Brain microvascular endothelial cell (primary cell): ENCODE results near the gene CPNE4.
"Not testable (repeated sequence)": the region's sequence is repeated elsewhere in the genome, so short reads cannot be mapped to it uniquely, and the experiment has no call there.

Experiments
- DNase-seq: peaks from one replicate; pipeline ENCODE4 v3.0.0-alpha.2; 2020
- H3K27ac ChIP-seq: fragments of 250-450 bp; sonication (Bioruptor Pico); 2 replicates; pipeline ENCODE4 v1.5.1; 2020; ENCODE audit warnings: mild to moderate bottlenecking, moderate library complexity
- H3K27me3 ChIP-seq: fragments of 250-450 bp; sonication (Bioruptor Pico); replicated peaks from 2 replicates; pipeline ENCODE4 v1.5.1; 2020; ENCODE audit warnings: mild to moderate bottlenecking
- H3K36me3 ChIP-seq: fragments of 250-450 bp; sonication (Bioruptor Pico); replicated peaks from 2 replicates; pipeline ENCODE4 v1.5.1; 2020; ENCODE audit warnings: mild to moderate bottlenecking
- H3K4me3 ChIP-seq: 2 replicates; pipeline ENCODE4 v1.5.1; 2011; ENCODE audit warnings: low read depth, mild to moderate bottlenecking, control low read depth, low read length, moderate library complexity
- in situ Hi-C: cut with HindIII; loops from 2 replicates; pipeline ENCODE4 v1.10.0; 2017; ENCODE audit warnings: low sequenced_read_pairs, low pct_ligation_motif_present
- TF ChIP-seq, protein P1 (sequence below): IDR thresholded peaks from 2 replicates; pipeline ENCODE4 v1.5.1; 2011; ENCODE audit warnings: low read depth, mild to moderate bottlenecking, moderate library complexity, low read length, control low read depth, inconsistent platforms; ENCODE audit errors: missing control alignments

Gene CPNE4

GRCh38 chr3:132071043-132071442 lies 36.2 kb upstream of the CPNE4 start:
- H3K36me3 ChIP-seq, result no peaks in the 10 kb centered on the region
- H3K27ac ChIP-seq, result no peak overlapping the region
- H3K4me3 ChIP-seq, result no peak overlapping the region
- TF ChIP-seq, protein P1, sequence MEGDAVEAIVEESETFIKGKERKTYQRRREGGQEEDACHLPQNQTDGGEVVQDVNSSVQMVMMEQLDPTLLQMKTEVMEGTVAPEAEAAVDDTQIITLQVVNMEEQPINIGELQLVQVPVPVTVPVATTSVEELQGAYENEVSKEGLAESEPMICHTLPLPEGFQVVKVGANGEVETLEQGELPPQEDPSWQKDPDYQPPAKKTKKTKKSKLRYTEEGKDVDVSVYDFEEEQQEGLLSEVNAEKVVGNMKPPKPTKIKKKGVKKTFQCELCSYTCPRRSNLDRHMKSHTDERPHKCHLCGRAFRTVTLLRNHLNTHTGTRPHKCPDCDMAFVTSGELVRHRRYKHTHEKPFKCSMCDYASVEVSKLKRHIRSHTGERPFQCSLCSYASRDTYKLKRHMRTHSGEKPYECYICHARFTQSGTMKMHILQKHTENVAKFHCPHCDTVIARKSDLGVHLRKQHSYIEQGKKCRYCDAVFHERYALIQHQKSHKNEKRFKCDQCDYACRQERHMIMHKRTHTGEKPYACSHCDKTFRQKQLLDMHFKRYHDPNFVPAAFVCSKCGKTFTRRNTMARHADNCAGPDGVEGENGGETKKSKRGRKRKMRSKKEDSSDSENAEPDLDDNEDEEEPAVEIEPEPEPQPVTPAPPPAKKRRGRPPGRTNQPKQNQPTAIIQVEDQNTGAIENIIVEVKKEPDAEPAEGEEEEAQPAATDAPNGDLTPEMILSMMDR, result no peak
- DNase-seq, result no peak
- in situ Hi-C loops, result no loop called here
- H3K27me3 ChIP-seq, result no peaks in the 10 kb centered on the region

DNA sequence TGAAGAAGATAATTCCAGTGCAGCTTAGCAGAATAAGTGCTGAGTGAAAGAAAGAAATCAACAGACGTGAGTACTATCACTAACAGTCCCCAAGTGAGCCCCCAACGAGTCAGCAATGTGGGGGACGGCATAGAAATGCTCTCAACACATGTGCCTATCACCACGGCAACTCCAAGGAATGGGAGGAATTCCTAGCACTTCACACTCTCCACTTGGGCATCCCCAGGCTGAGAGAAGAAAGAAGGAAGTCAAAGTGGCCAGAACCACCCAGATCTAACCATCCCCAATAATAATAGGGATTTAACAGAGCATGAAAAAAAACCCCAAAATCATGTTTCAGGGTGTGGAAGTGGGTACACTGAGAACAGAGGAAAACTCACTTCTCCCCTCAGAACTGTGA lies 29.3 kb upstream of the CPNE4 start:
- Histone ChIP-seq H3K36me3 (no peaks in the 10 kb centered on the region), H3K27me3 (no peaks in the 10 kb centered on the region), H3K4me3 (no peak overlapping the region), H3K27ac (no peak overlapping the region)
- in situ Hi-C loops, result no loop called here
- TF ChIP-seq, protein P1, result no peak
- no peak for DNase-seq

DNA sequence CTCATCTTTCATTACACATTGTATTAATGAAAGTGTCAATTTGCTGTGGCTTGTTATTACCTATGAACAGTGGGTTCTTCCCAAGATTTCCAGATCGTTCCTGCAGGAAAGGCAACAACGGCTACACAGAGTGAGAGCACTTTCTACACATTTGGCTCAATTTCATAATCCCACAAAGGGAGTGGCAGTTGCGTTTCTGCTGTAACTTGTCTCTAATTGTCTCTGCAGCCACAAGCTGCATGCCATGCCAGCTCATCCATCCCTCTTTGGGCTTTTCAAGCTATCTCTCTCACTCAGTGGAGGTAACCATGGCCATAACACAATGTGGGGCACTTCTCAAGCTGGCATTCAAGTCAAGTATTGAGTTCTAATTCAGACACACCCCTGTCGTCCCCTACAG lies 27.7 kb upstream of the CPNE4 start:
- in situ Hi-C loops, result no loop called here
- H3K4me3 ChIP-seq, result no peak overlapping the region
- DNase-seq, result no peak
- H3K27me3 ChIP-seq, result no peaks in the 10 kb centered on the region
- H3K27ac ChIP-seq, result no peak overlapping the region
- TF ChIP-seq, protein P1, result no peak
- H3K36me3 ChIP-seq, result no peaks in the 10 kb centered on the region

- Histone ChIP-seq H3K4me3 (no peak overlapping the region), H3K27me3 (no peaks in the 10 kb centered on the region), H3K36me3 (no peaks in the 10 kb centered on the region), H3K27ac (no peak overlapping the region)
- DNase-seq, result no peak
- in situ Hi-C loops, result no loop called here
- TF ChIP-seq, protein P1, result no peak
These were observed 21.1 kb upstream of the CPNE4 start for GRCh38 chr3:132055872-132056271.

DNA sequence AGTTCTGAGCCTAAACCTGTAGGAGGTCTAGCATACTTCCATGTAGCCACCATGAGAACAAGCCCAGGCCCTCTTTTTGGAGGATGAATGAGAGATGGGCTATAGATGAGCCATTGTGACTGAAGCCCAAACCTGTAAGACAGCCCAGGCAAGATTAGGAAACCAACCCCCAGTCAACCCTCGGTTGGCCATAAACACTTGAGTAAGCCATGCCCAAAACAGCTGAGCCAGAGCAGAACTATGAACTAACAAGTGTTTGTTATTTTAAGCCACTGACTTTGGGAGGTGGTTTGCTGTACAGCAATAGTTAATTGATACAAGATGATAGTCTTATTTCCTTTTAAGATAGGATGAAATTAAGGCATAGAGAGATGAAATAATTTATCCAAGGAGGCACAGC lies 12.4 kb upstream of the CPNE4 start:
- in situ Hi-C loops, result no loop called here
- TF ChIP-seq, protein P1, result no peak
- DNase-seq, result no peak
- H3K36me3 ChIP-seq, result no peaks in the 10 kb centered on the region
- H3K27ac ChIP-seq, result no peak overlapping the region
- H3K4me3 ChIP-seq, result no peak overlapping the region
- H3K27me3 ChIP-seq, result no peaks in the 10 kb centered on the region

DNA sequence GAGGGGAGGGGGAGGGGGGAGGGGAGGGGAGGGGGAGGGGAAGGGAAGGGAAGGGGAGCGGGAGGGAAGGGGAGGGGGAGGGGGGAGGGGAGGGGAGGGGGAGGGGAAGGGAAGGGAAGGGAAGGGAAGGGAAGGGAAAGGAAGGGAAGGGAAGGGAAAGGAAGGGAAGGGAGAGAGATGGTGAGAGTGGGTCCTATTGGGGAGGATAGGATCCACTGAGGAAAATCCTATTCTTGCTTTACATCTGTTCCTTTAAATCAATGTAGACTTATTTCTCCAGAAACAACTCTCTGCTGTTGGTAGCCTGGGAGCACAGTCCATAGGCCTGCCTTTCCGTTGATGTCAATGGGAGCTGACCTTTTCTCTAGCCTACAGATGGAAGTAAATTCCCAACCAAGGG lies 10.1 kb upstream of the CPNE4 start:
- H3K36me3 ChIP-seq, H3K27me3 ChIP-seq, H3K4me3 ChIP-seq, DNase-seq, in situ Hi-C loops, H3K27ac ChIP-seq: not testable (repeated sequence)
